GM10248 (cell line): ENCODE results near the gene SLC18A2.

ENCODE experiments used
- CTCF ChIA-PET: fragments of 300-600 bp; sonication (Branson Sonifier 250); formaldehyde crosslinking; extraction: SDS; loops from one replicate; lab custom pipeline; 2021; ENCODE audit warnings: antibody characterized with exemption; lab: Yijun Ruan, JAX
- POLR2A ChIA-PET: fragments of 350-650 bp; sonication (Branson Sonifier 250); formaldehyde crosslinking; extraction: SDS; loops from one replicate; lab custom pipeline; 2020; ENCODE audit warnings: antibody characterized with exemption; lab: Yijun Ruan, JAX
- DNase-seq: peaks from one replicate; pipeline ENCODE4 v3.0.0; 2012; ENCODE audit errors: extremely low spot score
- CTCF ChIP-seq: IDR thresholded peaks from 2 replicates; pipeline ENCODE4 v1.5.1; 2012; ENCODE audit warnings: mild to moderate bottlenecking, low read depth; ENCODE audit errors: extremely low read depth, missing control alignments, control extremely low read depth

SLC18A2 gene

GRCh38 chr10:117221156-117221711 is 19.7 kb upstream of the SLC18A2 start:
- POLR2A ChIA-PET, result no interaction called here
- no peak for TF ChIP-seq CTCF
- CTCF ChIA-PET, result no interaction called here
- no peak for DNase-seq

- POLR2A ChIA-PET, result no interaction called here
Measured at GRCh38 chr10:117222552-117222951, 18.4 kb upstream of the SLC18A2 start.

GRCh38 chr10:117222976-117223692 is 17.8 kb upstream of the SLC18A2 start:
- DNase-seq, result no peak
- ChIA-PET POLR2A (no interaction called here), CTCF (interaction anchor here (1.0 kb wide), 2 partner anchors 19 to 1007 kb away, joined by 3 read pairs; no protein-coding TSS in a partner anchor)
- no peak for TF ChIP-seq CTCF

More at GRCh38 chr10:117222552-117222951, 18.4 kb upstream of the SLC18A2 start:
- no peak for DNase-seq
- TF ChIP-seq CTCF, result no peak
- CTCF ChIA-PET, result interaction anchor here (1.0 kb wide), 2 partner anchors 20 to 1008 kb away, joined by 3 read pairs; no protein-coding TSS in a partner anchor

GRCh38 chr10:117223693-117224430 is 17.1 kb upstream of the SLC18A2 start:
- no peak for DNase-seq
- CTCF ChIA-PET, result interaction anchor here (1.0 to 1.4 kb wide), 3 partner anchors 21 to 1007 kb away, joined by 3 to 4 read pairs (median 3); no protein-coding TSS in a partner anchor
- no peak for TF ChIP-seq CTCF
- POLR2A ChIA-PET, result no interaction called here

- no peak for TF ChIP-seq CTCF
- POLR2A ChIA-PET, result no interaction called here
- no peak for DNase-seq
- CTCF ChIA-PET, result interaction anchor here (1.4 to 3.4 kb wide), 4 partner anchors 8 to 94 kb away, joined by 3 to 25 read pairs (median 4); no protein-coding TSS in a partner anchor
Measured at GRCh38 chr10:117224881-117225280, 16.0 kb upstream of the SLC18A2 start.

- ChIA-PET POLR2A (no interaction called here), CTCF (interaction anchor here (1.1 to 3.4 kb wide), 5 partner anchors 10 to 216 kb away, joined by 3 to 25 read pairs (median 4); no protein-coding TSS in a partner anchor)
- TF ChIP-seq CTCF, result peak; percentile 57
- peak; percentile 53 for DNase-seq
Measured at GRCh38 chr10:117226813-117227451, 14.0 kb upstream of the SLC18A2 start.
